B cell (primary cell): ENCODE data around the gene C9orf78. TPM values are rescaled to one million over a fixed set of nuclear protein-coding genes. Genes with fewer than 3 reads are reported as not detected.

Source experiments
- ATAC-seq: fragments of 200-7000 bp; cut with Tn5 transposase; one replicate; pipeline ENCODE4 v1.10.0; 2021; ENCODE audit warnings: low read depth, mild to moderate bottlenecking, moderate number of reproducible peaks, moderate library complexity
- CTCF ChIA-PET: fragments of 350-600 bp; sonication (Branson Sonifier 250); formaldehyde crosslinking; loops from one replicate; lab custom pipeline; 2021; ENCODE audit warnings: antibody characterized with exemption, inconsistent platforms; lab: Charles Lee
- POLR2A ChIA-PET: fragments of 350-600 bp; sonication (Branson Sonifier 250); formaldehyde crosslinking; loops from one replicate; lab custom pipeline; 2021; ENCODE audit warnings: antibody characterized with exemption; lab: Charles Lee
- DNase-seq: peaks from one replicate; pipeline ENCODE4 v3.0.0; 2013
- H2AFZ ChIP-seq: 2 replicates; pipeline ENCODE4 v1.6.1; 2012; ENCODE audit warnings: mild to moderate bottlenecking, low read depth, low read length; ENCODE audit not compliant: insufficient read depth, poor library complexity, severe bottlenecking
- H3K27ac ChIP-seq, 2 donors: 1 replicate in 1 of 2; 2 replicates in 1 of 2; pipeline ENCODE4 v1.5.1; 2012 to 2013; ENCODE audit warnings: low read length in 2 of 2, mild to moderate bottlenecking in 2 of 2, moderate library complexity in 1 of 2
- H3K27me3 ChIP-seq, 4 experiments: fragments of 200-600 bp in 1 of 4; sonication (generic) in 1 of 4; replicated peaks in 1 of 4; 1 replicate in 2 of 4; 2 replicates in 2 of 4; pipeline versions ENCODE4 v1.6.1 to v1.7.0; 2013 to 2016; ENCODE audit warnings: low read length in 3 of 4, mild to moderate bottlenecking in 2 of 4, mixed read lengths in 1 of 4, moderate library complexity in 1 of 4; ENCODE audit not compliant: insufficient read depth in 4 of 4, control insufficient read depth in 3 of 4; ENCODE audit errors: control extremely low read depth in 1 of 4
- H3K36me3 ChIP-seq, 2 experiments: replicated peaks in 1 of 2; 1 replicate in 1 of 2; 2 replicates in 1 of 2; pipeline versions ENCODE4 v1.6.1 to v1.7.1; 2013; ENCODE audit warnings: low read length in 1 of 2; ENCODE audit not compliant: insufficient read depth in 2 of 2, control insufficient read depth in 1 of 2; ENCODE audit errors: control extremely low read depth in 1 of 2, extremely low read depth in 1 of 2
- H3K4me1 ChIP-seq, 2 donors: fragments of 200-600 bp in 1 of 2; sonication (generic) in 1 of 2; 1 replicate in 1 of 2; 2 replicates in 1 of 2; pipeline versions ENCODE4 v1.5.1 to v1.6.1; 2013 to 2017; ENCODE audit warnings: low read length in 2 of 2; ENCODE audit not compliant: control insufficient read depth in 2 of 2, insufficient read depth in 2 of 2
- H3K4me2 ChIP-seq: replicated peaks from 2 replicates; pipeline ENCODE3; 2012; ENCODE audit warnings: mild to moderate bottlenecking, low read depth, low read length; ENCODE audit not compliant: poor library complexity, severe bottlenecking
- H3K4me3 ChIP-seq, 5 experiments: fragments of 200-600 bp in 1 of 5; sonication (generic) in 1 of 5; 1 replicate in 3 of 5; 2 replicates in 2 of 5; pipeline versions ENCODE4 v1.5.1 to v1.7.0; 2011 to 2016; ENCODE audit warnings: low read length in 4 of 5, mild to moderate bottlenecking in 4 of 5, low read depth in 2 of 5, control low read depth in 1 of 5, moderate library complexity in 1 of 5; ENCODE audit not compliant: insufficient read depth in 1 of 5; ENCODE audit errors: control extremely low read depth in 1 of 5, extremely low read depth in 1 of 5
- H3K79me2 ChIP-seq: fragments of 200-600 bp; sonication (generic); one replicate; pipeline ENCODE4 v1.6.0; 2016; ENCODE audit warnings: low read length; ENCODE audit not compliant: control insufficient read depth, insufficient read depth
- H3K9ac ChIP-seq: fragments of 200-600 bp; sonication (generic); 2 replicates; pipeline ENCODE4 v1.6.1; 2017; ENCODE audit warnings: mild to moderate bottlenecking, low read length, moderate library complexity
- H3K9me3 ChIP-seq, 3 donors: one replicate each; pipeline versions ENCODE4 v1.6.1 to v1.7.1; 2013; ENCODE audit warnings: low read length in 2 of 3; ENCODE audit not compliant: control insufficient read depth in 2 of 3, insufficient read depth in 1 of 3; ENCODE audit errors: control extremely low read depth in 1 of 3
- H4K20me1 ChIP-seq: 2 replicates; pipeline ENCODE4 v1.6.0; 2012; ENCODE audit warnings: mild to moderate bottlenecking, low read length; ENCODE audit not compliant: insufficient read depth, control insufficient read depth, poor library complexity, severe bottlenecking
- H3K27ac Mint-ChIP-seq: one replicate; pipeline ENCODE4 v1.8.0; 2021; ENCODE audit warnings: mixed read lengths
- H3K27me3 Mint-ChIP-seq: one replicate; pipeline ENCODE4 v1.8.0; 2021; ENCODE audit warnings: mixed read lengths
- H3K4me1 Mint-ChIP-seq: one replicate; pipeline ENCODE4 v1.8.0; 2021; ENCODE audit warnings: mixed read lengths
- H3K4me3 Mint-ChIP-seq: one replicate; pipeline ENCODE4 v1.8.0; 2021; ENCODE audit warnings: mixed read lengths
- H3K9me3 Mint-ChIP-seq: one replicate; pipeline ENCODE4 v1.8.0; 2022; ENCODE audit warnings: mixed read lengths; ENCODE audit not compliant: insufficient read depth
- EZH2 ChIP-seq: IDR thresholded peaks from 2 replicates; pipeline ENCODE4 v1.6.1; 2012; ENCODE audit warnings: borderline replicate concordance, low read depth, mild to moderate bottlenecking, moderate library complexity, low read length; ENCODE audit not compliant: insufficient read depth, poor library complexity, severe bottlenecking
- WGBS: methylation state at CpG from one replicate; pipeline ENCODE4 v1.1.5; 2013; ENCODE audit warnings: missing lambda C conversion rate; ENCODE audit not compliant: insufficient coverage; 5-methylcytosine and 5-hydroxymethylcytosine counted together
- intact Hi-C: fragments of 100-400 bp; cut with micrococcal nuclease; formaldehyde crosslinking; loops from one replicate; pipeline ENCODE4 v1.10.0; 2022
- polyA plus RNA-seq: library from polyadenylated mRNA; depleted of rRNA; stranded (reverse); fragments of >200 nt; gene quantifications from 2 replicates; pipeline ENCODE4 v1.2.3, GENCODE V29; 2012
- total RNA-seq, 2 donors: library from RNA; stranded (reverse); fragments of 120-200 nt in 1 of 2; gene quantifications; 1 replicate in 1 of 2; 2 replicates in 1 of 2; pipeline versions ENCODE4 v1.2.3 to v1.2.4, GENCODE V29; 2013 to 2022
- TF ChIP-seq, protein P1 (sequence below): fragments of 200-600 bp; IDR thresholded peaks from one replicate; pipeline ENCODE4 v1.8.0; 2022; ENCODE audit warnings: antibody characterized with exemption, mild to moderate bottlenecking

The C9orf78 gene
- total and polyA plus RNA-seq, 2 donors (not counting 1 experiment from before 2014, with no cell fraction given): 42.8 to 43.6 TPM

GRCh38 chr9:129858167-129858962 lies 23.3 kb upstream of the C9orf78 start:
- no peak overlapping the region for H3K4me3 Mint-ChIP-seq
- H4K20me1 ChIP-seq: no peaks in the 10 kb centered on the region
- H3K9ac ChIP-seq: no peak overlapping the region
- H3K36me3 ChIP-seq: peaks cover 3 to 70% of the 10 kb centered on the region in 2 experiments
- ChIA-PET POLR2A (no interaction called here), CTCF (no interaction called here)
- no peaks in the 10 kb centered on the region for H3K27me3 ChIP-seq
- intact Hi-C loops: no loop called here
- H3K79me2 ChIP-seq: peaks cover 3% of the 10 kb centered on the region
- no peaks in the 10 kb centered on the region for H3K27me3 Mint-ChIP-seq
- H3K4me2 ChIP-seq: no peak overlapping the region
- no peak overlapping the region for H3K4me3 ChIP-seq
- no peaks in the 10 kb centered on the region for H3K4me1 Mint-ChIP-seq
- 99% methylated on average over 9 of the region's 11 CpGs for WGBS
- no peaks in the 10 kb centered on the region for H3K9me3 ChIP-seq
- ATAC-seq (no peak), DNase-seq (no peak)
- H3K4me1 ChIP-seq: no peaks in the 10 kb centered on the region
- H3K9me3 Mint-ChIP-seq: no peaks in the 10 kb centered on the region
- H3K27ac Mint-ChIP-seq: no peak overlapping the region
- H2AFZ ChIP-seq: no peak overlapping the region
- H3K27ac ChIP-seq: no peak overlapping the region
- TF ChIP-seq, protein P1, sequence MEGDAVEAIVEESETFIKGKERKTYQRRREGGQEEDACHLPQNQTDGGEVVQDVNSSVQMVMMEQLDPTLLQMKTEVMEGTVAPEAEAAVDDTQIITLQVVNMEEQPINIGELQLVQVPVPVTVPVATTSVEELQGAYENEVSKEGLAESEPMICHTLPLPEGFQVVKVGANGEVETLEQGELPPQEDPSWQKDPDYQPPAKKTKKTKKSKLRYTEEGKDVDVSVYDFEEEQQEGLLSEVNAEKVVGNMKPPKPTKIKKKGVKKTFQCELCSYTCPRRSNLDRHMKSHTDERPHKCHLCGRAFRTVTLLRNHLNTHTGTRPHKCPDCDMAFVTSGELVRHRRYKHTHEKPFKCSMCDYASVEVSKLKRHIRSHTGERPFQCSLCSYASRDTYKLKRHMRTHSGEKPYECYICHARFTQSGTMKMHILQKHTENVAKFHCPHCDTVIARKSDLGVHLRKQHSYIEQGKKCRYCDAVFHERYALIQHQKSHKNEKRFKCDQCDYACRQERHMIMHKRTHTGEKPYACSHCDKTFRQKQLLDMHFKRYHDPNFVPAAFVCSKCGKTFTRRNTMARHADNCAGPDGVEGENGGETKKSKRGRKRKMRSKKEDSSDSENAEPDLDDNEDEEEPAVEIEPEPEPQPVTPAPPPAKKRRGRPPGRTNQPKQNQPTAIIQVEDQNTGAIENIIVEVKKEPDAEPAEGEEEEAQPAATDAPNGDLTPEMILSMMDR: no peak
- no peak for TF ChIP-seq EZH2

- no peak for ATAC-seq
- intact Hi-C loops: no loop called here
- H4K20me1 ChIP-seq: no peaks in the 10 kb centered on the region
- Mint-ChIP-seq H3K9me3 (no peaks in the 10 kb centered on the region), H3K4me3 (no peak overlapping the region), H3K27me3 (no peaks in the 10 kb centered on the region), H3K27ac (no peak overlapping the region), H3K4me1 (no peaks in the 10 kb centered on the region)
- peaks cover 3 to 76% of the 10 kb centered on the region in 2 experiments for H3K36me3 ChIP-seq
- no peaks in the 10 kb centered on the region for H3K4me1 ChIP-seq
- no peak overlapping the region for H2AFZ ChIP-seq
- ChIA-PET CTCF (no interaction called here), POLR2A (no interaction called here)
- H3K9me3 ChIP-seq: no peaks in the 10 kb centered on the region
- no peaks in the 10 kb centered on the region for H3K27me3 ChIP-seq
- TF ChIP-seq, protein P1: no peak
- no peak for TF ChIP-seq EZH2
- no peak overlapping the region for H3K27ac ChIP-seq
- no peak for DNase-seq
- no peak overlapping the region for H3K4me2 ChIP-seq
- no peak overlapping the region for H3K9ac ChIP-seq
- H3K4me3 ChIP-seq: no peak overlapping the region
- 96% methylated on average over 5 of the region's 7 CpGs for WGBS
- H3K79me2 ChIP-seq: peaks cover 4% of the 10 kb centered on the region
Measured at GRCh38 chr9:129857207-129857606, 22.1 kb upstream of the C9orf78 start.
